Coronary artery (tissue), 2 donors: Measurements from ENCODE around the gene PTOV1.
A peak's percentile ranks its signal among the peaks of the same experiment; 100 is the strongest.

Experiments used
- DNase-seq: peaks from one replicate; pipeline ENCODE4 v3.0.0-alpha.2; 2017; ENCODE audit warnings: low spot score
- H3K27ac ChIP-seq, 2 donors: fragments of 200-600 bp; sonication (generic); one replicate each; pipeline ENCODE4 v1.5.1; 2016 to 2019
- H3K4me3 ChIP-seq: fragments of 200-600 bp; sonication (generic); 2 replicates; pipeline ENCODE4 v1.5.1; 2016; ENCODE audit warnings: mild to moderate bottlenecking, moderate library complexity
- CTCF ChIP-seq: fragments of 200-600 bp; sonication (generic); IDR thresholded peaks from one replicate; pipeline ENCODE4 v1.5.1; 2019; ENCODE audit warnings: antibody characterized with exemption

Gene PTOV1

GRCh38 chr19:49906879-49907564 is 56.1 kb downstream of the PTOV1 start:
- no peak for TF ChIP-seq CTCF
- Histone ChIP-seq H3K4me3 (no peak overlapping the region), H3K27ac (no peak overlapping the region)
- no peak for DNase-seq

- H3K27ac ChIP-seq = no peak overlapping the region
- no peak for DNase-seq
- TF ChIP-seq CTCF = no peak
Measured at GRCh38 chr19:49907745-49908446, 56.9 kb downstream of the PTOV1 start.

GRCh38 chr19:49908480-49909420 is 57.8 kb downstream of the PTOV1 start:
- Histone ChIP-seq H3K4me3 (no peak overlapping the region), H3K27ac (no peak overlapping the region)
- DNase-seq = no peak
- no peak for TF ChIP-seq CTCF

More at GRCh38 chr19:49907745-49908446, 56.9 kb downstream of the PTOV1 start:
- no peak overlapping the region for H3K4me3 ChIP-seq

GRCh38 chr19:49910179-49910578 is 59.2 kb downstream of the PTOV1 start:
- DNase-seq = no peak
- Histone ChIP-seq H3K4me3 (no peak overlapping the region), H3K27ac (peak overlapping the region in 1 of 2 donors; percentile 11)
- TF ChIP-seq CTCF = no peak
